ENCODE measurements around the gene NTSR2. TPM values are rescaled to one million over a fixed set of nuclear protein-coding genes. Genes with fewer than 3 reads are reported as not detected.

The NTSR2 gene
- total RNA-seq, 1 donor from 2014 or later: 0.31 TPM

DNA sequence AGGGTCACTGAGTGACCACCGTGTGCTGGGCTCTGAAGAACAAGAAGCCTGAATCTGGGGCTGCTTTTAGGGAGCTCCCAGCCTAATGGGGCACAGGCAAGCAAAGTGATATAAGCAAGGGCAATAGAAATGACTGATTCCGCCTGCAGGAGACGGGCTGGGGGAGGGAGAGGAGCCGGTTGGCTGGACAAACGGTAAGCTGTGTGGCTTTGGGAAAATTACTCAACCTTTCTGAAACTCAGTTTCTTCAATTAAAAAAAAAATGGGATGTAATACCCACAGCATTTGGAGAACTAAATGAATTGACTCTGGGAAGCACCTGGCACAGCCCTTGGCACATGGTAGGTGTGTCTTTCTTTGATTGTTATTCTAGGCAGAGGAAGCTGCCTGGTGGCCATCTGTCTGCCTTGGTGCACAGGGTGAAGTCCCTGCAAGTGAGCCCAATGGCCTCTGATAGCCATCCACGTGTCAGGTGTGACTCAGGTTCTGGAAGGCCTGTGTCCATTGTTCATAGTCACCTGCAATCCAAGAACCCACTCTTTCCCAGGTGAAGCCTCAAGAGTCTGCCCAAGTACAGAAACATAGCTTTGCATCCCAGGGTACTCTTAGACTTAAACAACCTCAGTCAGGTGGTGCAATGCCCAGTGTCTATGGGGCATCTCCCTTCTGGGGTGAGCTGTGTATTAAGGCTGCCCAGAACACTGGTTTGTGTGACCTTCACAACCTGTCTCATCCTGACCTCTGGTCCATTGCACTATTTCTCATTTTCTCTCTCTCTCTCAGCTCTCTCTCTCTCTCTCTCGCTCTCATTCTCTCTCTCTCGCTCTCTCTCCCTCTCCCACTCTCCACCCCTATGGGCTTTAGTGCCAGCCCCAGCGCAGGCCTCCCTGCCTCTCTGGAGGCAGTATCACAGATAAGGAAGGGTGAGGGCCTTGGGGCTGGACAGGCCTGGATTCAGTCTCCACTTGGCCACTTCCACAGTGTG is 30.0 kb upstream of the NTSR2 start:
- DNase-seq: no peak

DNA sequence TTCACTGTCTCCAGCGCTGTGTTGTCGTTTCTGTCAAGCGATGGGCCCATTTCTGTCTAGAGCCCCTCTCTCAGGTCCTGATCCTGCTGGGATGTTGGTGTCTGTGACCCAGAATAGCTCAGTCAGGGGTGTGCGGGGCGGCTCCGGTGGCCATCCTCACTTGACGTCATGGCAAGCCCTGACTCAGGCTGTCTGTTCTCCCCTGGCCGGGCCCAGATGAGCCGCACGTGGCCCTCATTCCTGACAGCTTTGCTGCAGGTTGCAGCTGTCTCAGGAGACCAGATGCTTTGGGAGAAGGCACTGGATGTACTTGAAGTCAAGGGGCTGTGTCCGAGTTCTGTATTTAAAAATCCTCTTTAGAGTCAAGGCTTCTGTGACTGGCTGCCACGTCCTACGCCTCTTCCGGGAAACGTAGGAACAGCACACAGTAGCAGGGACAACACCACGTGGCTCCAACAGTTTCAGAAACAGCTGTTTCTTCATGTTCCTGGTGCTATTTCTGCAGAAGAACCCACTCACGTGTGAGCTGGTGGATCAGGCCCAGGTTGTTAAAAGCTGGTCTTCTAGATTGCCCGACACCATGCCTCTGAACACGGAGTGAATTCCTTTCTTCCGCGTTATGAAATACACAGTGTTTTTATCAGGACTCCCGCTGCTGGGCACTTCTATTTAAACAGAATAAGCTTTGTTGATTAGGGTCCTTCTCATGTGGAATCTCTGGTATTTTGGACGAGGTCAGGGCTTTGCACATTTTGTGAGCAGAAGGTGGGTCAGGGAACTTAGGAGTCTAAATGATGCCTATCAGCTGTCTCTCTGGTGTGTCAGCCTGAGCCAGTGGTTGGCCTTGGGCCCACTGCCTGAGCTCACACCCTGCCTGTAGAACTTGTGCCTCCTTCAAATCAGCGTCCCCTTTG is 28.3 kb upstream of the NTSR2 start:
- peak; percentile 61 for DNase-seq

DNA sequence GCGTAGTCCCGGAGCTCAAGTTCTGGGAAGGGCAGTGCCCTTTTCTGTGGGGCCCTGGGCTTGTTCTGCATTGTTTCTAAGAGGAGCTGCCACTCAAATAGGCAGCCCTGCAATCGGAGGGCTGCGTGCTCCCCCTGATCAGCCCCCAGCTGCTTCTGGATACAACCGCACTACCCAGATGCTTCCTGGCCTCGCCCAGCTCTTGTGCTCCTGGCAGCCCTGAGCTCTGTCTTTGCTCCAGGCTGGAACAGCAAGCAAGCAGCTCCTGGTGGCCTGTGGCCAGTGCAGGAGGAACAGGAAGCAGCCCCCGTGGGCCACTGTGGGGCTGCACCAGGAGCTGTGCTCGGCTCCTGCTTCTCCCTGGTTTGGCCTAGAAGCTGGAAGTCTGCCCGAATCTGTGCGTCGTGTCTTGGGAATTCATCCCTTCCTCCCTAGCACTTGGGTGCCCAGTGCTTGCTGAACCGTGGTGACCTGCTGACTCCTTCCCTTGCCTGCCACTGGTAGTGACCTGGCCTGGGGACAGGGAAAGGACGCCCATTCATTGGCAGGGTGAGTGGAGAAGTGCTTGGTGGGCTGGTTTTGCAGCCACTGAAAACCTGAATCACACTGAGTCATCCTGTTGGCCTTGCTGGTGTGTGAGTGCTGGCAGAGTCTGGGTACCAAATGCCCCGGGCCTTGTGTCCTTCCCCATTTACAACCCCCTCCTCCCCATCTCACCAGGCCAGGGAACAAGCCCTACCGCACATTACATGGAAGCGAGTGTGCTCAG is 27.3 kb upstream of the NTSR2 start:
- peak; percentile 33 for DNase-seq

DNA sequence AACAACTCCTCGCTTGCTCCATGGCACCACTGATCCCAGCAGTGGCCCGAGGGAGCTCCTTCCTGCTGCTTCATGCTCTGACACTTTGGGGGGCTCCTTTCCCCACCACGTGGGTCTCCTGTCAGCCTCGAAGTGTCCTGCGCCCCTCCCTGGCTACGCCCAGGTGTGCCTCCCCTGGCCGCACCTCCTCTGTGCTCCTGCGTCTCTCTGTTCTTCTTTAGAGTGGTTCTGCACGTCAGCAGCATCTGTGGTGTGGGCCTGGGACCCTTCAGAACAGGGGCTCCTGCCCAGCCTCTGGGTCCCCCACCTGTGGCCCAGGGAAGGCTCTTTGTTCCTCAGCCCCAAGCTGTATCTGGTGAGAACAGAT is 26.7 kb upstream of the NTSR2 start:
- no peak for DNase-seq

DNA sequence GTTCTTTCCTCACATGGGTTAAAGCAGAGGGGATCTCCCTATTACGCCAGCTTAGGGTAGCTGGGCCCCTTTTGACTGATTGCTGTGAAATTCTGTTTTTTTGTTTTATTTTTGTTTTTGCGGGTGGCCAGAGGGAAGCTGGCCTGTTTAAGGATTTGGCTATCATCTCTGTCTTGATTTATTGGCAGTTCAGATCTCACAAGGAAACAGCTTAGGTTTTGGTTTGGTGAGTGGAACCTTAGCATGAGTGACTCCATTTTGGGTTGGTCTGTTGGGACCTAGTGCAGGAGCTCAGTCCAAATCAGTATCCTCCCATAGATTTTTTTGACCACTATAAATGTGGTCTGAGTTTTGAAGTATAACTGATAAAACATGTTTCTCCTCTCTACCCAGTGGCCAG is 25.6 kb upstream of the NTSR2 start:
- no peak for DNase-seq

DNA sequence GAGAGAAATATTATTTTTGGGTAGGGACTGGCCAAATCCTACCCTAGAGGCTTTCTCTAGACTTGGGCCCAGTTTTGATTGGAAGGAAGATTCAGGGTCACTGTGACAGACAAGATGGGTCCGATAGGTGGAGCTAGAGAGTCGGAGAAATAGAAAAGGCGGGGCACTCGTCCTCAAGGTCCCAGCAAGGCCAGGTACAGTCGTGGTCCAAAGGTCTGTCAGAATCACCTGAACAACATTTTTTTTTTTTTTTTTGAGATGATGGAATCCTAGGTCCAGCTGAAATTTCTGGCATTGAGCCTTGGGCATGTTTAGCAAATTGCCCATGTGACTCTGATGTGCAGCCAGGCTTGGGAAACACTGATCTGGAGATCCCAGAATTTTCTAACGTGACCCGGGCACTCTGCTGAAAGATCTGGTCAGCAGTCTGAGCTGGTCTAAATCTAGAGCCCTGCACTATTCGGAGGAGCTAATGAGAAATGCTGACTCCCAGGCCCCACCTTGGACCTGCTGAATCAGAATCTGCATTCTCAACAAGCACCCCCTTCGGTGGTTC is 23.0 kb upstream of the NTSR2 start:
- no peak for DNase-seq

DNA sequence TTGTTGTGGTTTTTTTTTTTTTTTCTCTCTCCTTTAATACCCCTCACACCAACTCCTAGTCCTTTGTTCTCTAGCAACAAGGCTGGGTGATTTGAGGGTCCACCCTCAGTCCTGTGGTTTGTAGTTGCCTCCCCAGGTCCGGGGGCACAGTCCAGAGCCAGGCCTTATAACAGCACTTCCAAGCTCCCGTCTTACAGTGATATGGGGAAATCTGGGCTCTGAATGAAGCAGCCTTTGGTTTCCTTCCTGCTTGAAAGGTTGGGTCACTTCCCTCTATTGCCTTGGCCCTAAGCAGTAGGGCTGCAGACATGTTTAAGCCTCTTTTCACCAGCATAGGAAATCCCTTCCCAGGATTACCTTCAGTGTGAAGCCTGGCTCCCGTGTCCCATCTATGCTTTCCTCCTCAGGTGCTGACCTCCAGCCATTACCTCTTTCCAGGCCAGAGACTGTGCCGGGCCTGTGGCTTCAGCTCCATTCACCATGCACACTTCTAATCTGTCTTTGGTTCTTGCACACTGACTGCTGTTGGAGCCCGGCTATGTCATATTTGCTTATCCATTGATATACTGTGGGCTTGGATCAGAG is 21.2 kb upstream of the NTSR2 start:
- DNase-seq: no peak

DNA sequence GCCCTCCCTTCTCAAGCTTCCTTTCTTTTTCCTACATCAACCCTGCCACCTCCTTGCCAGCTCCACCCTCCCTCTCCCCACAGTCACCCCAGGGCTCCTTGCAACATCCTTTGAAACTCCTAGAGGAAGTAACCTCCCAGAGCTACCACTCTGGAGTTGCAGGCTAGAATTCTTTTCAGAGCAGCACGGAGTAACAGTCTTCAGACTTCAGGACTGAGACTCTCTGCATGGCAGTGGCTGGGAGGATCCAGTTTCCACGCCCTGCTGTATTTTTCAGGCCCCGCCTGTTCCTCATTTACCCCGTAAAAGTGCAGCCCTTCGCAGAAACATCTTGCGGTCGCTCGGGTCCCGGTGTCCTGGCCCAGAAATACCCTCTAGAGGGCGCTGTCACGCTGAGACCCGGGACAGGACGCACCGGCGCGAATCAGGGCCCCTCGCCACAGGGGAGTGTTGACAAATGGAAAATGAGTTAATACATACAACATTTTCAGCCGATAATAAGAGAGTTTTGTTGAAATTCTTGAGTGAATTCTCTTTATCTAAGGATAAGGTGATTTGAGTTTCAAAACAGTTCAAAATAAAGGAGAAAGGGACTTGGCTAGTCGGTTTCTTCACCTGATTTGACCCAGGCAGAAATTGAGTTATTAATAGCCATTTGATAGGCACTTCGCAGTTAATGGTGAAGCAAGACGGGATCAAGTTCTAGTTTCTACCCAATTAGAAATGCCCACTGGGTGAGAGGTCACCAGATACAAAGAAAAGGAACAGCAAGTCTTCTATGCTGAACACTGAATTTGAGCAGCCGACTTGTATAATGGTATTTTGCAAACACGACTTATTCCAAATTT is 18.5 kb upstream of the NTSR2 start:
- DNase-seq: peak; percentile 47

DNA sequence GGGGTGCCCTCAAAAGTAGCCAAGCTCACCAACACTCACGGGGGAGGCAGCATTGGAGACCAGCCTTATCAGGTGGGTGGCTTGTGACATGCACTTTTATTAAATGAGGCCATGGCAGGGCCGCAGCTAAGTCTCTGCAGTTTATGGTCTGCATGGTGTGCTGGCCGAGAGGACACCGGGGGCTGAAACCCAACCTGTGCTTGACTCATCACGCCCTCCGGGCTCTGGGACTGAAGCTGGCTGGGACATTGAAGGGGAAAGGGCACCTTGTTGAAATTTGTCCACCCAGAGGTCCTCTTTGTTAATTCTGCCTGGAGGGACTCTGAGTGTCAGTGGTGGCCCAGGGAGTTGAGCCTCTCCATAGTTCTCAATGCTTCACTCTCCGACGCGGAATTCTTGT is 17.7 kb upstream of the NTSR2 start:
- no peak for DNase-seq

DNA sequence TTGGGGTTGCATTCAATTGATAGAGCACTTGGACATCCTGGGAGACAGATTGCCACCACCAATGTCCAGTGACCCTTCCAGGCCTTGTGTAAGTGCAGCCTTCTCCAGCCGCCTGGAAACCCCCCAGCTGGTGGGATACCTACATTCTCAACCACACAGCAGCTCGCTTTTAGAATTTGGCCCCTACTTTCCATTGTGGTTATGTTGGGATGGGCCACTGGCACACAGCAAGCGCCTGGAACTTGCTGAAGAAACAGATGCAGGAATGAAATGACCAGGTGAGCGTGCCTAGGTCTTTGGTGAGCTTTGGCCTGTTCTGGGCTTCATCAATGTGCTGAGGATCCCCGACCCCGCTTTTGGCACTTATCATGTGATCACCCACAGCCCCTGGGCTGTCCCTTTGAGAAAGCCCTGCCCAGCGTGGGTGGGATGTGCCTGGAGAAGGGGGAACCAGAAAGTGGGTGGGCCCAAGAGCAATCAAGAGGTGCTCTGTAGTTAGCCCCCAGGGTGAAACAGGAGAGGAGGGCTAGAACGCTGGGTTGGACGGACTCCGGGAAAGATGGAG is 16.0 kb upstream of the NTSR2 start:
- DNase-seq: no peak

DNA sequence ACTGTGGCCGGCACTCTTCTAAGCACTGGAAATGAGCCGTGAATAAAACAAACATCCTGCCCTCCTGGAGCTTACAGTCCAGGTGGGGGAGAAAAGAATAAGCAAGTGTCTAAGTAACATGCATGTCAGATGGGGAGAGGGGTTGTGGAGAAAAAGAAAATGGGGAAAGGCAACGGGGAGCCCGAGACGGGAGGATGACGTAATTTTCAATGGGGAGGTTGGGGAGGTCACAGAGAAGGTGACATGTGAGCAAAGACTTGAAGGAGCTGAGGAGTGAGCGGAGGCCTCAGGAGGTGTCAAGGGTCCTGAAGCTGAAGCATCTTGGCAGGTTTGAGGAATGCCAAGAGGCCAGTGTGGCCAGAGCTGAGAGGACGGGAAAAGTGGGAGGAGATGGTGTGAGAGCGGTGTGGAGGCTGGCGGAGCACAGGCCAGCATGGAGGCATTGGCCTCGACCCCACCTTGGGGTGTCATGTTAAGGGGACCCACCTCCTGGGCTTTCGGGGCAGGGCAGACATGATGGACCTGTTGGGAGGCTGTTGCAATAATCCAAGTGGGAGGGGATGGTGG is 15.0 kb upstream of the NTSR2 start:
- no peak for DNase-seq

DNA sequence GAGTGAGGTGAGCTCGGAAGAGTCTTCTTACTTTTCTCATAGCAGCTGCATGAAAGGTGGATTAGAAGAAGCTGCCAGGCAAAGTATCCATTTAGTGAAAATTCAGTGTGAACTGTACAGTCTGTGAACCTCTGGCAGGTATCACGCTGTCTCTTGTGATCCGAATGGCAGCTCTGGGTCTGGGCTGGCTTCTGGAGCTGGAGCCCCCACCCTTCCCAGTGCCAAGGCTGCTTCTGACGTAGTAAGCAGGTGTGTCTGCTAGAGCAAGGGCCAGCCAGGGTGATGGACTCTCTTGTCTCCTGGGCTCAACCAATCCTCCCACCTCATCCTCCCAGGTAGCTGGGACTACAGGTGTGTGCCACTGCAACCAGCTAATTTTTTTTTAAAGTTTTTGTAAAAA is 14.0 kb upstream of the NTSR2 start:
- no peak for DNase-seq

DNA sequence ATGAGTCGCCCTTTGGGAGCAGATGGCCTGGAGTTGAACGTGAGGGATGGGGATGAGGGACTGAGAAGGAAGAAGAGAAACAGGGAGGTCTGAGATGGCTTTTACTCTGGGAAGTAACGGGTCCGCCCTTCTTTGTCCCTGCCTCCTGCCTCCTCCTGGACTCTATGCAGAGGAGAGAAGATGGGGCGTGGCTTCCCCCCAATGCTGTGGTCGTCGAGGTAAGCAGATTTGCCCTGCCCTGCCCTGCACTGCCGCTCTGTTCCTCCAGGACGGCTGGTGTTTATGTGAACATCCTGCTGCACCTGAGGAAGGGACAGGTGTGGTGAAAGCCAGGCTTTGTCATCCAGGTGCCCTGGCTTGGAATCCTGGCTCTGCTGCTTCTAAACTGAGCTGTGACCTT is 13.5 kb upstream of the NTSR2 start:
- DNase-seq: no peak

DNA sequence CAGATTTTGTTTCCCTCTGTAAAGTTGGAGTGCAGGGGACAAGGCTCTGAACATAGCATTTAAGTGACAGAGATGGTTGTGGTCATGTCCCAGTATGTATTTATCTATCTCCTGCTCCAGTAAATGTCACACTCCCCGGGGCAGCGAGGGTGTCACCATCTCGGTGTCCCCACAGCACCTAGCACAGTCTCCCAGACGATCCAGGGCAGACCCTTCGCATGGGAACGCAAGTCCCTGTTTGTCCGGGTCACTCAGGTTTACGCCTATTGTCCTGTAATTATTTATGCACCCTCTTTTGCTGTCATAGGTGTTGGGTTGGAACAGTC is 12.6 kb upstream of the NTSR2 start:
- no peak for DNase-seq

DNA sequence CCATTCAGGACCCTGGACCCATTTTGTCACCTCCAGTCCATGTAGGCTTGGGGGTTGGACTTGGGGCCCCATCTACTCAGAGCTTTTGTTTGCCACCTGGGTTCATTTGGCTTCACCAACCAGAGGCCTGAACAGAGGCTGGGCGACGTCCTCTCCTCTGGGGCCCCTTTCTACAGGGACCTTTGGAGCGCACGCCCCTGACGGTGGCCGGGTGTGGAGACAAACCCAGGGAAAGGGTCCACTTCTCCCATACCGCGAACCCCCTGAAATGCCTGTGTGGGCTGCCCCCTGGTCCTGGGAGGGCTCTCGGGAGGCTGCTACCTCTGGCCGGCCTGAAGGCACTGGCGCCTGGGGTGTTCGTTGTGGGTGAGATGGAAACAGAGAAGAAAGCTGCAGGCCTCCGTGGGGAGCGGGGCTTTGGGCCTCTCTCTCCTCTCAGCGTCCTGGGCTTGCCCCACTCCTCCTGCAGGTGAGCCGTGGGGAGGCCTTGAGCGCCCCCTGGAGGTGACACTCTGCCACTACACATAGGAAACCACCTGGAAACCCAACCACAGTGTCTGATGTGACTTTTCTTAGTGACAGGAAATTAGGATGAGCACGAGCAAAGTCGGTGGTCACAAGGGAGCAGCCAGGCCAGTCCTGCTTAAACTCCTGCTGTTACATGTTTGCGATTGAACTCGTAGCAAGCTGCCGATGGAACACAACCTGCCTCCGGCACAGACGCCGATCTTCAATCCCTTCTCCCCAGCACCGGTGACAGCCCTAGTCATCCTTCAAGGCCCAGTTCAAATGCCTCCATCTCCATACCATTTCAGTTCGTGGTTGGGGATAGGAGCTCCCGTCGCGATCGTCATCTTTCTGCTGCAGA is 12.0 kb upstream of the NTSR2 start:
- no peak for DNase-seq

DNA sequence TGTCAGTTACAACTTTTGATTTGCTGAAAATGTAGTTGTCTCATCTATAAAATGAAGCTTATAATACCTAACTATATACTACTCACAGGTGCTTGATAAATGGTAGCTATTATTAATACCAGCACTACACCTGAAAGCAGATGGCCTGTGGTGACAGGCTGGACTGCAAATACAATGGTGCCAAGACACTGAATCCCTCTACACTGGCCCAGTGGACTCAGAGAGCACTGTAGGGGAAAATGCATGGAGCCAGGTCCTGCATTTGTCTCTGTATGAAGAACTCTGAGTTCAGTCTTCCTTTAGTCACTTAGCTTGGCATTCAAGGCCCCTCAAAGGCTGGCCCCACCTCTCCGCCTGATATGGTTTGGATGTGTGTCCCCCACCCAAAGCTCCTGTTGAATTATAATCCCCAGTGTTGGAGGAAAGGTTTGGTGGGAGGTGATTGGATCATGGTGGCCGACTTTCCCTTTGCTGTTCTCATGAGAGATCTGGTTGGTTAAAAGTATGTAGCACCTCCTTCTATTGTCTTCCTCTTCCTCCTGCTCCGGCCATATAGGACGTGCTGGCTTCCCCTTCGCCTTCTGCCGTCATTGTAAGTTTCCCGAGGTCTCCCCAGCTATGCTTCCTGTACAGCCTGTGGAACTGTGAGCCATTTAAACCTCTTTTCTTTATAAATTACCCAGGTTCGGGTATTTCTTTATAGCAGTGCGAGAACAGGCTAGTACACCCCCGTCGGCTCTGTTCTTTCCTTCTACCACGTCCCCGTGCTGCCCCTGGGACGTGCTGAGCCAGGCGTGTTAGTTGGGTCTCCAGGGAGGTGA is 11.1 kb upstream of the NTSR2 start:
- no peak for DNase-seq

DNA sequence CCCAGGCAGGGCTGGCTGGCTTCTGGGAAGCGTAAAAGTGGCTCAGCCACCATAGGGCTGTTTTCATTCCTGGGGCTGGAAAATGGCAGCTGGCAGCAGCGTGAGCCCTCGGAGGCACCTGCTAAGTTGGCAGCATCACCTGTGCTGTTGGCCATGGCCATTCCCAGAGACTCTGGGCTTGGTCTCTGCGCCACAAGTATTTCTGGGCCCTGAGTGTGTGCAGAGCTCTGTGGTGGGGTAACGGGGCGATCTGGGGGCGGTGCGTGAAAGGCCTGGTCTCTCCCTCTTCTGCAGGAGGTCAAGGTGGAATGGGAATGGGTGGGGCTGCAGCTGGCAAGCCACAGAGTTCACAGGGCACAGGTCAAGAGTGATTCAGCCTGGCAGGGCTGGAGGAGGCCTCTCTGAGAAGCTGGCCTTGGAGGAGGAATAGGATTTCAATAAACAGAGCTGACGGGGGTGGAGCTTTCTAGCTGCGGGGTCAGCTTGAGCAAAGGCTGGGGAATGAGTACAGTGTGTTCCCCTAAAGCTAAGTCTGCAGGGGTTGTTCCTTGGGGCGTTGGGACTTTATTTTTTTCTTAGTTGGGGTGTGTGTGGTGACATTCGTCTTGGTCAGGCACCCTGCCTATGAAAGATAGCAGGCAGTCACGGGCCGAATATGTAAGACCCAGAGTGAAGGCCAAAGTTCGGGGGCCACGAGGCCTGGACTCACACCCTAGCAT is 10.3 kb upstream of the NTSR2 start:
- no peak for DNase-seq

Data from occipital lobe (tissue), 2 donors.